ENCODE measurements around the gene SLC39A13.

Gene SLC39A13

DNA sequence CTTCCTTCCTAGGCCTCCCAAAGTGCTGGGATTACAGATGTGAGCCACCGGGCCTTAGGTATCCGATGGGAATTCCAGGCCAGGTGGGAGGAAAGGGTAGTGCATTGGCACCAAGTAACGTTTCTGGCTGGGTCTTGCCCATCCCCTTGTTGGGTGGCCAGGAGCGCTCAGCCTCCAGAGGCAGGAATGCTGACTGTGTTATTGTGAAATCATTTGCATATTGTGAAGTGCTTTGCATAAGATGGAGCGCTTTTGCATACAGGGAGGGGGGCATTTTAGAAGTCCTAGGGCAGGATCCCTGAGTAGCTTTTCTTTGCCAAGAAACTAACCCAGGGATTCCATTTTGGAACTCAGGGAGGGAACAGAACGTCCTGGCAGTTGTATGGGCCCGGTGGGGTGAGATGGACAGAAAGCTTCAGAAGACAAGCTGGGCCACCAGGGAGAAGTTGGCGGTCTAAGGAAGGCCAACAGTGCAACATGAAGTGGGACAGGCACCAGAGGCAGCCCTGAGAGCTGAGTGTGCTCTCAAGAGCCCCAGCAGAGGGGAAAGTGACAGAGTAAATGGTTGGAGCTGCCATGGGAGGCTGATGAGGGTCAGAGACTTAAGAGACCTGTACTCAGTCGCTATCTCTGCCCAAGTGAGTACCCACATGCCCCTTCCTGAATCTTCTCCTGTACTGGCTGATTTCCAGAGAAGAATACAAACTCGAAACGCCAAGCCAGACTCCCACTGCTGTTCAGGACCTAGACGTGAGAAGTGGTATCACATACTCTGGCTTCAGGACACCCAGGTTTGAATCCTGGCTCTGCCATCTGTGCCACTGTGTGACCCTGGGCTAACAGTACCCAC, 1.3 kb upstream of the SLC39A13 start:
- H3K4me3 ChIP-seq: peak overlapping the region; percentile 70 to 88
- DNase-seq: no peak
- TF ChIP-seq, protein P1, sequence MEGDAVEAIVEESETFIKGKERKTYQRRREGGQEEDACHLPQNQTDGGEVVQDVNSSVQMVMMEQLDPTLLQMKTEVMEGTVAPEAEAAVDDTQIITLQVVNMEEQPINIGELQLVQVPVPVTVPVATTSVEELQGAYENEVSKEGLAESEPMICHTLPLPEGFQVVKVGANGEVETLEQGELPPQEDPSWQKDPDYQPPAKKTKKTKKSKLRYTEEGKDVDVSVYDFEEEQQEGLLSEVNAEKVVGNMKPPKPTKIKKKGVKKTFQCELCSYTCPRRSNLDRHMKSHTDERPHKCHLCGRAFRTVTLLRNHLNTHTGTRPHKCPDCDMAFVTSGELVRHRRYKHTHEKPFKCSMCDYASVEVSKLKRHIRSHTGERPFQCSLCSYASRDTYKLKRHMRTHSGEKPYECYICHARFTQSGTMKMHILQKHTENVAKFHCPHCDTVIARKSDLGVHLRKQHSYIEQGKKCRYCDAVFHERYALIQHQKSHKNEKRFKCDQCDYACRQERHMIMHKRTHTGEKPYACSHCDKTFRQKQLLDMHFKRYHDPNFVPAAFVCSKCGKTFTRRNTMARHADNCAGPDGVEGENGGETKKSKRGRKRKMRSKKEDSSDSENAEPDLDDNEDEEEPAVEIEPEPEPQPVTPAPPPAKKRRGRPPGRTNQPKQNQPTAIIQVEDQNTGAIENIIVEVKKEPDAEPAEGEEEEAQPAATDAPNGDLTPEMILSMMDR (IDR thresholded peaks at IDR 0.05): no peak
- peaks cover 7 to 21% (median 17%) of the 10 kb centered on the region in 3 donors for H3K36me3 ChIP-seq
- H3K9me3 ChIP-seq: no peaks in the 10 kb centered on the region
- H3K27ac ChIP-seq: peak overlapping the region; percentile 95
- H3K4me1 ChIP-seq: peaks cover 17 to 41% (median 34%) of the 10 kb centered on the region in 4 donors
- no peaks in the 10 kb centered on the region for H3K27me3 ChIP-seq
- intact Hi-C loops (cut with DNase I; ENCODE audit: low total_unique reads): no loop called here

GRCh38 chr11:47408598-47409439, 429 bp downstream of the SLC39A13 start:
- DNase-seq: peak; percentile 56 to 86
- intact Hi-C loops (cut with DNase I; ENCODE audit: low total_unique reads): no loop called here
- TF ChIP-seq, protein P1 (IDR thresholded peaks at IDR 0.05): no peak

GRCh38 chr11:47409440-47410369, 1.3 kb downstream of the SLC39A13 start:
- Histone ChIP-seq H3K36me3 (peaks cover 14 to 44% (median 37%) of the 10 kb centered on the region in 3 donors), H3K27ac (peak overlapping the region; percentile 95), H3K9me3 (no peaks in the 10 kb centered on the region), H3K4me1 (peaks cover 17 to 63% (median 45%) of the 10 kb centered on the region in 4 donors), H3K27me3 (no peaks in the 10 kb centered on the region), H3K4me3 (peak overlapping the region; percentile 70 to 88)
- DNase-seq: no peak
- intact Hi-C loops (cut with DNase I; ENCODE audit: low total_unique reads): loop anchor here (10.0 kb wide), 2 partner anchors 165 to 235 kb away; partner anchors contain the start of genes ARFGAP2, KBTBD4 and NDUFS3
- TF ChIP-seq, protein P1 (IDR thresholded peaks at IDR 0.05): no peak

More at GRCh38 chr11:47408598-47409439, 429 bp downstream of the SLC39A13 start:
- Histone ChIP-seq H3K4me3 (peak overlapping the region; percentile 70 to 88), H3K9me3 (no peaks in the 10 kb centered on the region), H3K27me3 (no peaks in the 10 kb centered on the region), H3K36me3 (peaks cover 7 to 35% (median 28%) of the 10 kb centered on the region in 3 donors), H3K4me1 (peaks cover 17 to 54% (median 40%) of the 10 kb centered on the region in 4 donors), H3K27ac (peak overlapping the region; percentile 95)

DNA sequence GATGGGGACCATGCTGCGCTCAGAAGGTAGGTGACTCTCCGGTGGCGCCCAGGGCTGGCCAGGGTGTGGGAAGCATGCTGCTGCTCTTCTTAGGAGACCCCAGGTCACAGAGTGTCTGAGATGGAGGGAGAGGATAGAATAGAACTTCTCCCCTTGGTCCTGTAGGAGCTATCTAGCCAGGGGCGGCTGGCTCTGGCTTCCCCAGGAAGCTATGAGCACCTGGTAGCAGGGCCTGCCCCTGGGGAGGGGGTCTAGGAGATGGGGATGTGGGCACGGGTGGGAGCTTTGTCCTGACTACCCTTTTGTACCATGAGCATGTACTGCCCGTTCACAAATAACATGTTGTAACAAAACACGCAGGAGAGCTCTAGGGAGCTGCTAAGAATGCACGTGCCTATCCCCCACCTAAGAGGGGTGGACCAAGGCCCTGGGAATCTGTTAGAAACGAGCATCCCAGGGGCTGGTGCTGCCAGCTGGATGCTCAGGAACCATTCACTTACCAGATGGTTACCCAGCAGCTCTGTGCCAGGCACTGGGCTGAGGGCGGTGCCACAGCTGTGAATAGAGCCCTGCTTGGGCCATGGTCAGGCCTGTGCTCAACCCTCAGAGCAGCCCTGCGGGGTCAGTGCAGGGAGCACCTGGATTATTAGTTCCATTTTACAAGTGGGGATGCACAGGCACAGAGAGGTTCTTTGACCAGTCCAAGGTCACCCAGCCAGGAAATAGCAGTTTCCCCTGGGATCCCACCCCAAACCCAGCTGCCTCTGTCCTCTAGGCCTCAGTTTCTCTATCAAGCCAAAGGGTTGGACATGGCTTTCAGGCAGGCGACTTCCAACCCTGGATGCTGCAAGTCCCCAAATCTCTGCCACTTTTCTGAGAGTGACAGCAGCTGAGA, 2.2 kb downstream of the SLC39A13 start:
- H3K27me3 ChIP-seq: no peaks in the 10 kb centered on the region
- H3K4me3 ChIP-seq: peak overlapping the region in 1 of 2 donors; percentile 88
- intact Hi-C loops (cut with DNase I; ENCODE audit: low total_unique reads): loop anchor here (10.0 kb wide), 2 partner anchors 164 to 236 kb away; partner anchors contain the start of genes ARFGAP2, KBTBD4 and NDUFS3
- no peaks in the 10 kb centered on the region for H3K9me3 ChIP-seq
- H3K36me3 ChIP-seq: peaks cover 14 to 50% (median 45%) of the 10 kb centered on the region in 3 donors
- peak overlapping the region; percentile 95 for H3K27ac ChIP-seq
- TF ChIP-seq, protein P1 (IDR thresholded peaks at IDR 0.05): no peak
- no peak for DNase-seq
- H3K4me1 ChIP-seq: peaks cover 18 to 72% (median 54%) of the 10 kb centered on the region in 4 donors
